HepG2 (cell line): Measurements from ENCODE around the gene CHPF. TPM values are rescaled to one million over a fixed set of nuclear protein-coding genes. Genes with fewer than 3 reads are reported as not detected.
A peak's percentile ranks its signal among the peaks of the same experiment; 100 is the strongest.

Source experiments
- ASH2L ChIP-seq: fragments of 300-600, 200-600 bp; sonication (generic); IDR thresholded peaks from 2 replicates; pipeline ENCODE4 v1.7.0; 2017; ENCODE audit warnings: low read depth, mild to moderate bottlenecking, moderate library complexity, mixed read lengths, low read length; ENCODE audit not compliant: insufficient read length
- CEBPZ ChIP-seq: IDR thresholded peaks from 2 replicates; pipeline ENCODE4 v1.6.1; 2012; ENCODE audit warnings: low read length, improper control_type of control experiment
- DMAP1 ChIP-seq: IDR thresholded peaks from 2 replicates; pipeline ENCODE4 v1.6.1; 2016
- DRAP1 ChIP-seq: IDR thresholded peaks from 2 replicates; pipeline ENCODE4 v1.6.1; 2016; ENCODE audit warnings: missing genetic modification reagents, missing compliant biosample characterization
- KMT2B ChIP-seq: IDR thresholded peaks from 2 replicates; pipeline ENCODE4 v1.6.1; 2016; ENCODE audit warnings: missing genetic modification reagents, missing compliant biosample characterization
- NCOR1 ChIP-seq: fragments of 200-600 bp; sonication (generic); IDR thresholded peaks from 2 replicates; pipeline ENCODE4 v1.7.0; 2017; ENCODE audit warnings: antibody characterized with exemption, low read length, borderline replicate concordance
- NONO ChIP-seq, 2 experiments: fragments of 450-650 bp in 1 of 2; sonication (generic) in 1 of 2; formaldehyde crosslinking in 1 of 2; IDR thresholded peaks in 1 of 2; conservative IDR thresholded peaks in 1 of 2; 2 replicates each; pipeline versions ENCODE4 v1.6.1 to v1.8.0; 2017 to 2022; ENCODE audit warnings: mild to moderate bottlenecking in 1 of 2, missing genetic modification reagents in 1 of 2, moderate library complexity in 1 of 2
- PHF20 ChIP-seq: sonication (generic); formaldehyde crosslinking; IDR thresholded peaks from 2 replicates; pipeline ENCODE4 v1.5.0; 2020; ENCODE audit warnings: mild to moderate bottlenecking, missing genetic modification reagents
- SALL1 ChIP-seq: sonication (generic); formaldehyde crosslinking; IDR thresholded peaks from 2 replicates; pipeline ENCODE4 v1.8.0; 2022; ENCODE audit warnings: mild to moderate bottlenecking, missing genetic modification reagents
- SKIL ChIP-seq: sonication (generic); formaldehyde crosslinking; IDR thresholded peaks from 2 replicates; pipeline ENCODE4 v1.8.0; 2022; ENCODE audit warnings: missing genetic modification reagents, mild to moderate bottlenecking, moderate library complexity, borderline replicate concordance
- XBP1 ChIP-seq: sonication (generic); formaldehyde crosslinking; IDR thresholded peaks from 2 replicates; pipeline ENCODE4 v1.5.0; 2020; ENCODE audit warnings: missing genetic modification reagents
- ZEB1 ChIP-seq: IDR thresholded peaks from 2 replicates; pipeline ENCODE4 v1.6.1; 2012; ENCODE audit warnings: mild to moderate bottlenecking, low read depth, inconsistent platforms; ENCODE audit not compliant: insufficient replicate concordance
- ZNF550 ChIP-seq: sonication (generic); formaldehyde crosslinking; IDR thresholded peaks from 2 replicates; pipeline ENCODE4 v1.4.0; 2020; ENCODE audit warnings: mild to moderate bottlenecking, missing genetic modification reagents, borderline replicate concordance
- ZSCAN31 ChIP-seq: sonication (generic); formaldehyde crosslinking; IDR thresholded peaks from 2 replicates; pipeline ENCODE4 v1.5.0; 2020; ENCODE audit warnings: low read depth, mild to moderate bottlenecking, missing genetic modification reagents
- polyA plus RNA-seq, 8 experiments: library from polyadenylated mRNA; depleted of rRNA in 3 of 8; stranded (reverse) in 7 of 8; unstranded in 1 of 8; fragments of >200 nt; fragmentation: Illumina TruSeq in 4 of 8; extraction: Trizol in 4 of 8; gene quantifications; 2 replicates each; pipeline versions ENCODE4 v1.2.1 to v1.2.3, GENCODE V29; 2011 to 2016; ENCODE audit warnings: low read depth in 4 of 8, missing spikeins in 1 of 8, mixed read lengths in 1 of 8; ENCODE audit not compliant: insufficient read depth in 1 of 8
- total RNA-seq, 5 experiments: library from RNA; depleted of rRNA; stranded (reverse); fragments of >200 nt; fragmentation: Illumina TruSeq; extraction: Trizol; gene quantifications; 2 replicates each; pipeline ENCODE4 v1.2.3, GENCODE V29; 2016; ENCODE audit warnings: low read depth in 1 of 5
- TF ChIP-seq, protein P1 (sequence below): IDR thresholded peaks from 2 replicates; pipeline ENCODE4 v1.6.1; 2016; ENCODE audit warnings: low read depth, borderline replicate concordance
- TF ChIP-seq, protein P2 (sequence below): sonication (generic); formaldehyde crosslinking; IDR thresholded peaks from 2 replicates; pipeline ENCODE4; 2020; ENCODE audit warnings: missing genetic modification reagents, mild to moderate bottlenecking, borderline replicate concordance
- TF ChIP-seq, protein P3 (sequence below): sonication (generic); formaldehyde crosslinking; conservative IDR thresholded peaks from 2 replicates; pipeline ENCODE4 v1.4.0; 2020; ENCODE audit warnings: missing genetic modification reagents

CHPF gene
- total and polyA plus RNA-seq, 2 of the 13 experiments (the other 11 are each of a cell fraction or from before 2014, with no cell fraction given), result 79.6 to 111 TPM

DNA sequence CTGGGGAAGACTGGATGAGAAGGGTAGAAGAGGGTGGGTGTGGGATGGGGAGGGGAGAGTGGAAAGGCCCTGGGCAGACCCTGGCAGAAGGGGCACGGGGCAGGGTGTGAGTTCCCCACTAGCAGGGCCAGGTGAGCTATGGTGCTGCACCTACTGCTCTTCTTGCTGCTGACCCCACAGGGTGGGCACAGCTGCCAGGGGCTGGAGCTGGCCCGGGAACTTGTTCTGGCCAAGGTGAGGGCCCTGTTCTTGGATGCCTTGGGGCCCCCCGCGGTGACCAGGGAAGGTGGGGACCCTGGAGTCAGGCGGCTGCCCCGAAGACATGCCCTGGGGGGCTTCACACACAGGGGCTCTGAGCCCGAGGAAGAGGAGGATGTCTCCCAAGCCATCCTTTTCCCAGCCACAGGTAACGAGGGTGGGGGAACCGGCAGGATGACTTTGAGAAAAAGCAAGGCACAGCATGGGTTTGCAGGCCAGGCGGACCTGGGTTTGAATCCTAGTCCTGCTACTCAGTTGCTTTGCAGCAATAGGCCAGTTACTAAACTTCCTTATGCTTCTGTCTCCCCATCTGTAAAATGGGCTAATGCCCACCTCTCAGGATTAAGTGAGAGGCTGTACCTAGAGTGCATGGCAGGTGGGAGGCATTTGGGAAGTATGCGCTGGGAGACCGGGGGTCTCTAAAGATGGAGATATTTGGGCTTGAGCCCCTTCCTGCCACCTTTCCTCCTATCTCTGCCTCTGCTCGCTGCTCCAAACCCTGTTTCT is 28.8 kb upstream of the CHPF start, which contains the start of gene INHA (continued):
- TF ChIP-seq DMAP1 (CRISPR knock-in tag) (no peak), NCOR1 (no peak), PHF20 (no peak), ZSCAN31 (CRISPR knock-in tag) (no peak), SALL1 (CRISPR knock-in tag) (no peak; the same call in 1 of the 2 replicates), ASH2L (no peak), XBP1 (CRISPR knock-in tag) (0 out of 2 replicates have a peak, but pooled peaks have one; percentile 47), SKIL (CRISPR knock-in tag) (no peak), ZNF550 (0 out of 2 replicates have a peak, but pooled peaks have one; percentile 48), DRAP1 (CRISPR knock-in tag) (no peak), CEBPZ (no peak), NONO (IDR thresholded peaks at IDR 0.05) (no peak), NONO (CRISPR knock-in tag; conservative IDR thresholded peaks at IDR 0.05) (no peak), ZEB1 (no peak), KMT2B (CRISPR knock-in tag) (no peak)
- TF ChIP-seq, protein P1, sequence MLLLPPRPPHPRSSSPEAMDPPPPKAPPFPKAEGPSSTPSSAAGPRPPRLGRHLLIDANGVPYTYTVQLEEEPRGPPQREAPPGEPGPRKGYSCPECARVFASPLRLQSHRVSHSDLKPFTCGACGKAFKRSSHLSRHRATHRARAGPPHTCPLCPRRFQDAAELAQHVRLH (CRISPR knock-in tag), result no peak
- TF ChIP-seq, protein P2, sequence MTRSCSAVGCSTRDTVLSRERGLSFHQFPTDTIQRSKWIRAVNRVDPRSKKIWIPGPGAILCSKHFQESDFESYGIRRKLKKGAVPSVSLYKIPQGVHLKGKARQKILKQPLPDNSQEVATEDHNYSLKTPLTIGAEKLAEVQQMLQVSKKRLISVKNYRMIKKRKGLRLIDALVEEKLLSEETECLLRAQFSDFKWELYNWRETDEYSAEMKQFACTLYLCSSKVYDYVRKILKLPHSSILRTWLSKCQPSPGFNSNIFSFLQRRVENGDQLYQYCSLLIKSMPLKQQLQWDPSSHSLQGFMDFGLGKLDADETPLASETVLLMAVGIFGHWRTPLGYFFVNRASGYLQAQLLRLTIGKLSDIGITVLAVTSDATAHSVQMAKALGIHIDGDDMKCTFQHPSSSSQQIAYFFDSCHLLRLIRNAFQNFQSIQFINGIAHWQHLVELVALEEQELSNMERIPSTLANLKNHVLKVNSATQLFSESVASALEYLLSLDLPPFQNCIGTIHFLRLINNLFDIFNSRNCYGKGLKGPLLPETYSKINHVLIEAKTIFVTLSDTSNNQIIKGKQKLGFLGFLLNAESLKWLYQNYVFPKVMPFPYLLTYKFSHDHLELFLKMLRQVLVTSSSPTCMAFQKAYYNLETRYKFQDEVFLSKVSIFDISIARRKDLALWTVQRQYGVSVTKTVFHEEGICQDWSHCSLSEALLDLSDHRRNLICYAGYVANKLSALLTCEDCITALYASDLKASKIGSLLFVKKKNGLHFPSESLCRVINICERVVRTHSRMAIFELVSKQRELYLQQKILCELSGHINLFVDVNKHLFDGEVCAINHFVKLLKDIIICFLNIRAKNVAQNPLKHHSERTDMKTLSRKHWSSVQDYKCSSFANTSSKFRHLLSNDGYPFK (CRISPR knock-in tag), result 0 out of 2 replicates have a peak, but pooled peaks have one; percentile 8
- TF ChIP-seq, protein P3, sequence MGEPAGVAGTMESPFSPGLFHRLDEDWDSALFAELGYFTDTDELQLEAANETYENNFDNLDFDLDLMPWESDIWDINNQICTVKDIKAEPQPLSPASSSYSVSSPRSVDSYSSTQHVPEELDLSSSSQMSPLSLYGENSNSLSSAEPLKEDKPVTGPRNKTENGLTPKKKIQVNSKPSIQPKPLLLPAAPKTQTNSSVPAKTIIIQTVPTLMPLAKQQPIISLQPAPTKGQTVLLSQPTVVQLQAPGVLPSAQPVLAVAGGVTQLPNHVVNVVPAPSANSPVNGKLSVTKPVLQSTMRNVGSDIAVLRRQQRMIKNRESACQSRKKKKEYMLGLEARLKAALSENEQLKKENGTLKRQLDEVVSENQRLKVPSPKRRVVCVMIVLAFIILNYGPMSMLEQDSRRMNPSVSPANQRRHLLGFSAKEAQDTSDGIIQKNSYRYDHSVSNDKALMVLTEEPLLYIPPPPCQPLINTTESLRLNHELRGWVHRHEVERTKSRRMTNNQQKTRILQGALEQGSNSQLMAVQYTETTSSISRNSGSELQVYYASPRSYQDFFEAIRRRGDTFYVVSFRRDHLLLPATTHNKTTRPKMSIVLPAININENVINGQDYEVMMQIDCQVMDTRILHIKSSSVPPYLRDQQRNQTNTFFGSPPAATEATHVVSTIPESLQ (CRISPR knock-in tag), result no peak
